Sigmoid colon (tissue), 7 donors: Measurements from ENCODE around the gene SPPL3. TPM values are rescaled to one million over a fixed set of nuclear protein-coding genes. Genes with fewer than 3 reads are reported as not detected.
A peak's percentile ranks its signal among the peaks of the same experiment; 100 is the strongest.

Experiments
- DNase-seq: peaks from one replicate; pipeline ENCODE4 v3.0.0-alpha.2; 2019
- H3K27ac ChIP-seq, 4 donors: fragments of 200-600 bp; sonication (generic); one replicate each; pipeline ENCODE4 v1.5.1; 2016 to 2019; ENCODE audit warnings: mild to moderate bottlenecking in 1 of 4
- H3K27me3 ChIP-seq, 3 donors: fragments of 200-600 bp; sonication (generic); one replicate each; pipeline ENCODE4 v1.5.1; 2019; ENCODE audit warnings: mild to moderate bottlenecking in 1 of 3
- H3K36me3 ChIP-seq, 4 donors: fragments of 200-600 bp; sonication (generic); one replicate each; pipeline ENCODE4 v1.5.1; 2016 to 2019
- H3K4me1 ChIP-seq, 4 donors: fragments of 200-600 bp; sonication (generic); one replicate each; pipeline ENCODE4 v1.5.1; 2017 to 2019
- H3K4me3 ChIP-seq, 4 donors: fragments of 200-600 bp; sonication (generic); one replicate each; pipeline ENCODE4 v1.5.1; 2017 to 2019; ENCODE audit warnings: mild to moderate bottlenecking in 2 of 4, moderate library complexity in 1 of 4
- H3K9me3 ChIP-seq, 4 donors: fragments of 200-600 bp in 3 of 4; sonication (generic) in 3 of 4; one replicate each; pipeline versions ENCODE4 v1.5.1 to v1.6.1; 2013 to 2019
- EP300 ChIP-seq, 4 donors: sonication (generic); formaldehyde crosslinking; IDR thresholded peaks; one replicate each; pipeline ENCODE4 v1.6.1; 2017; ENCODE audit warnings: antibody characterized with exemption in 4 of 4
- POLR2A ChIP-seq, 2 donors: fragments of 450-650 bp; IDR thresholded peaks; one replicate each; pipeline ENCODE4 v1.6.1; 2016; ENCODE audit warnings: antibody characterized with exemption in 2 of 2, mild to moderate bottlenecking in 2 of 2, moderate library complexity in 2 of 2
- POLR2AphosphoS5 ChIP-seq, 4 donors: sonication (generic); formaldehyde crosslinking; IDR thresholded peaks; one replicate each; pipeline ENCODE4 v1.6.1; 2017; ENCODE audit warnings: antibody characterized with exemption in 4 of 4
- whole genome bisulfite sequencing, 2 donors: extraction: QIAGEN DNeasy Blood & Tissue Kit; methylation state at CpG; one replicate each; pipeline ENCODE4 v1.1.7; 2013; 5-methylcytosine and 5-hydroxymethylcytosine counted together
- intact Hi-C: fragments of 100-400 bp; cut with DNase I; formaldehyde crosslinking; loops from one replicate; pipeline ENCODE4 v1.15.1; 2023
- polyA plus RNA-seq, 3 donors: library from polyadenylated mRNA; stranded (reverse); fragments of 200-250 nt; gene quantifications; one replicate each; pipeline ENCODE4 v1.2.3, GENCODE V29; 2013
- total RNA-seq, 4 donors: library from RNA; depleted of rRNA; stranded (reverse); fragments of >200 nt; gene quantifications; one replicate each; pipeline ENCODE4 v1.1.0, GENCODE V29; 2016
- TF ChIP-seq, protein P1 (sequence below), 4 experiments: fragments of 450-650 bp in 3 of 4; fragments of 200-600 bp in 1 of 4; IDR thresholded peaks; one replicate each; pipeline ENCODE4 v1.5.1; 2016 to 2019; ENCODE audit warnings: antibody characterized with exemption in 4 of 4, mild to moderate bottlenecking in 3 of 4, moderate library complexity in 2 of 4
- donor health status: healthy with polysubstance abuse.
- donor health status: Bipolar disorder and iron deficiency.
- donor health status: healthy.

Gene SPPL3
- total and polyA plus RNA-seq, 7 donors, result 8.6 to 28.0 (median 19.3) TPM

GRCh38 chr12:120939523-120939922 lies 35.4 kb upstream of the SPPL3 start:
- Histone ChIP-seq H3K4me3 (no peak overlapping the region), H3K4me1 (peaks cover 0 to 3% (median 0%) of the 10 kb centered on the region in 4 donors), H3K27me3 (peaks cover 0 to 5% (median 0%) of the 10 kb centered on the region in 3 donors), H3K27ac (peak overlapping the region in 1 of 4 donors; percentile 39), H3K36me3 (no peaks in the 10 kb centered on the region), H3K9me3 (no peaks in the 10 kb centered on the region)
- 25 to 29% methylated on average over 3 of the region's 3 CpGs for WGBS, 2 donors
- intact Hi-C loops, result no loop called here
- TF ChIP-seq POLR2A (IDR thresholded peaks at IDR 0.05) (no peak), EP300 (IDR thresholded peaks at IDR 0.05) (no peak), POLR2AphosphoS5 (IDR thresholded peaks at IDR 0.05) (no peak)
- TF ChIP-seq, protein P1, sequence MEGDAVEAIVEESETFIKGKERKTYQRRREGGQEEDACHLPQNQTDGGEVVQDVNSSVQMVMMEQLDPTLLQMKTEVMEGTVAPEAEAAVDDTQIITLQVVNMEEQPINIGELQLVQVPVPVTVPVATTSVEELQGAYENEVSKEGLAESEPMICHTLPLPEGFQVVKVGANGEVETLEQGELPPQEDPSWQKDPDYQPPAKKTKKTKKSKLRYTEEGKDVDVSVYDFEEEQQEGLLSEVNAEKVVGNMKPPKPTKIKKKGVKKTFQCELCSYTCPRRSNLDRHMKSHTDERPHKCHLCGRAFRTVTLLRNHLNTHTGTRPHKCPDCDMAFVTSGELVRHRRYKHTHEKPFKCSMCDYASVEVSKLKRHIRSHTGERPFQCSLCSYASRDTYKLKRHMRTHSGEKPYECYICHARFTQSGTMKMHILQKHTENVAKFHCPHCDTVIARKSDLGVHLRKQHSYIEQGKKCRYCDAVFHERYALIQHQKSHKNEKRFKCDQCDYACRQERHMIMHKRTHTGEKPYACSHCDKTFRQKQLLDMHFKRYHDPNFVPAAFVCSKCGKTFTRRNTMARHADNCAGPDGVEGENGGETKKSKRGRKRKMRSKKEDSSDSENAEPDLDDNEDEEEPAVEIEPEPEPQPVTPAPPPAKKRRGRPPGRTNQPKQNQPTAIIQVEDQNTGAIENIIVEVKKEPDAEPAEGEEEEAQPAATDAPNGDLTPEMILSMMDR (IDR thresholded peaks at IDR 0.05), result no peak
- peak; percentile 74 for DNase-seq

GRCh38 chr12:120938496-120938895 lies 34.3 kb upstream of the SPPL3 start:
- peaks cover 0 to 3% (median 0%) of the 10 kb centered on the region in 4 donors for H3K4me1 ChIP-seq
- intact Hi-C loops, result no loop called here
- no peak overlapping the region for H3K27ac ChIP-seq
- H3K4me3 ChIP-seq, result no peak overlapping the region
- H3K36me3 ChIP-seq, result no peaks in the 10 kb centered on the region
- H3K27me3 ChIP-seq, result peaks cover 0 to 5% (median 0%) of the 10 kb centered on the region in 3 donors
- TF ChIP-seq EP300 (IDR thresholded peaks at IDR 0.05), result no peak
- no peak for TF ChIP-seq POLR2A (IDR thresholded peaks at IDR 0.05)
- no peak for TF ChIP-seq POLR2AphosphoS5 (IDR thresholded peaks at IDR 0.05)
- TF ChIP-seq, protein P1 (IDR thresholded peaks at IDR 0.05), result no peak
- no peaks in the 10 kb centered on the region for H3K9me3 ChIP-seq
- WGBS, 2 donors, result 77 to 95% methylated on average over 3 of the region's 3 CpGs
- DNase-seq, result no peak

- intact Hi-C loops, result no loop called here
- no peak for DNase-seq
- Histone ChIP-seq H3K36me3 (no peaks in the 10 kb centered on the region), H3K9me3 (no peaks in the 10 kb centered on the region), H3K27me3 (peaks cover 0 to 5% (median 0%) of the 10 kb centered on the region in 3 donors), H3K4me3 (no peak overlapping the region), H3K27ac (no peak overlapping the region), H3K4me1 (peaks cover 0 to 3% (median 0%) of the 10 kb centered on the region in 4 donors)
- WGBS, 2 donors, result 57 to 61% methylated on average over 2 of the region's 2 CpGs
- TF ChIP-seq POLR2A (IDR thresholded peaks at IDR 0.05) (no peak), EP300 (IDR thresholded peaks at IDR 0.05) (no peak), POLR2AphosphoS5 (IDR thresholded peaks at IDR 0.05) (no peak)
- TF ChIP-seq, protein P1 (IDR thresholded peaks at IDR 0.05), result no peak
These were observed 32.0 kb upstream of the SPPL3 start for GRCh38 chr12:120936197-120936596.

DNA sequence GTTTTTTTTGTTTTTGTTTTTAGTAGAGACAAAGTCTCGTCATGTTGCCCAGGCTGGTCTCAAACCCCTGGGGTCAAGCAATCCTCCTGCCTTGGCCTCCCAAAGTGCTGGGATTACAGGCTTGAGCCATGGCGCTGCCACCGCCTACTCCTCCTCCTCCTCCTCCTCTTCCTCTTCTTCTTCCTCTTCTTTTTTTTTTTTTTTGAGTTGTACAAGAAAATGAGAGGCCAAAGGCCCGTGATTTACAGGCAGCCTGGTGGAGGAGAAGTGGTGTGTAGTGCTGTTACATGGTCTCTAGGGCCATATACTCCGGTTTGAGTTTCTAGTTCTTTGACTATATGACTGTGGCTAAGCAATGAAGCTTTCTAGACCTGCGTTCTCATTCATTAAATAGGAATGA lies 29.6 kb upstream of the SPPL3 start:
- Histone ChIP-seq H3K27ac (no peak overlapping the region), H3K27me3 (peaks cover 0 to 5% (median 0%) of the 10 kb centered on the region in 3 donors), H3K4me1 (peaks cover 0 to 3% (median 0%) of the 10 kb centered on the region in 4 donors), H3K4me3 (no peak overlapping the region), H3K9me3 (no peaks in the 10 kb centered on the region), H3K36me3 (no peaks in the 10 kb centered on the region)
- no peak for DNase-seq
- no peak for TF ChIP-seq POLR2AphosphoS5 (IDR thresholded peaks at IDR 0.05)
- TF ChIP-seq, protein P1 (IDR thresholded peaks at IDR 0.05), result no peak
- no peak for TF ChIP-seq POLR2A (IDR thresholded peaks at IDR 0.05)
- no peak for TF ChIP-seq EP300 (IDR thresholded peaks at IDR 0.05)
- intact Hi-C loops, result no loop called here
- WGBS, 2 donors, result 83 to 84% methylated on average over 6 of the region's 6 CpGs

DNA sequence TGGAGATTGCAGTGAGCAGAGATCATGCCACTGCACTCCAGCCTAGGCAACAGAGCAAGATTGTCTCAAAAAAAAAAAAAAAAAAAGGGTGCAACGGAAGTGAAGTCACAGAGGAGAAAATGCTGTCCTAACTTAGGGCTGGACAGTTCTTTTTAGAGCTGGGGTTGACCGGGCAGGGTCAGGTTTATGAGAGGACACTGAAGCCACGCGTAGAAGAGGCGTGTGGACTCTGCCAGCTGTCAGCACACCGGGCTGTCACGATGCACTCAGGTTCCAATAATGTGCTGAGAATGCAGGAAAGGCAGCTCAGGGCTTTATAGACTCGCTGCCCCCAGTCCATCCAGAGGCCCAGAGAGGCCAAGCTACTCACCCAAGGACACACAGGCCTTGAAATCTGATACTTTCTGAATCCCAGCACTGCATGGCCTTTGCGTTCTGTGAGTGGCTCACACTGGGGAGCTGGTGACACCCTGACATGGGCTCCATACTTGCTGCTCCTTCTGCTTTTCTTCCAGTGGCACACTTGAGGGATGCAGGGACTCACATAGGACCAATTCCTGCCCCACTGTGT lies 28.9 kb upstream of the SPPL3 start:
- Histone ChIP-seq H3K4me3 (no peak overlapping the region), H3K9me3 (no peaks in the 10 kb centered on the region), H3K36me3 (no peaks in the 10 kb centered on the region), H3K27ac (no peak overlapping the region), H3K4me1 (peaks cover 0 to 3% (median 0%) of the 10 kb centered on the region in 4 donors), H3K27me3 (no peaks in the 10 kb centered on the region)
- WGBS, 2 donors, result 29 to 71% methylated on average over 9 of the region's 9 CpGs
- TF ChIP-seq EP300 (IDR thresholded peaks at IDR 0.05) (no peak), POLR2AphosphoS5 (IDR thresholded peaks at IDR 0.05) (no peak), POLR2A (IDR thresholded peaks at IDR 0.05) (no peak)
- TF ChIP-seq, protein P1 (IDR thresholded peaks at IDR 0.05), result no peak
- intact Hi-C loops, result no loop called here
- peak; percentile 28 for DNase-seq
